H1 (cell line): ENCODE results near the gene ATOH1. TPM values are rescaled to one million over a fixed set of nuclear protein-coding genes. Genes with fewer than 3 reads are reported as not detected.

Experiments
- ASH2L ChIP-seq: fragments of 200-600, 300-600 bp; sonication (generic); IDR thresholded peaks from one replicate; pipeline ENCODE4 v1.7.1; 2017; ENCODE audit warnings: low read length
- ATF2 ChIP-seq: IDR thresholded peaks from 2 replicates; pipeline ENCODE4 v1.6.1; 2012; ENCODE audit warnings: low read length, inconsistent platforms
- BCL11A ChIP-seq, 2 experiments: IDR thresholded peaks; one replicate each; pipeline ENCODE4 v1.6.1; 2011; ENCODE audit warnings: low read depth in 2 of 2, low read length in 2 of 2, mild to moderate bottlenecking in 2 of 2
- CBX5 ChIP-seq: fragments of 300-800, 300-1000 bp; sonication (generic); IDR thresholded peaks from 2 replicates; pipeline ENCODE4 v1.7.1; 2016; ENCODE audit warnings: antibody characterized with exemption, low read length, low read depth
- GTF2F1 ChIP-seq: IDR thresholded peaks from 2 replicates; pipeline ENCODE4 v1.6.1; 2012; ENCODE audit warnings: low read depth, low read length, improper control_type of control experiment, borderline replicate concordance
- HDAC6 ChIP-seq: IDR thresholded peaks from one replicate; pipeline ENCODE4 v1.7.1; 2012; ENCODE audit warnings: low read depth, mild to moderate bottlenecking, inconsistent platforms, low read length, moderate library complexity
- JUN ChIP-seq: IDR thresholded peaks from 2 replicates; pipeline ENCODE4 v1.6.1; 2011; ENCODE audit warnings: low read depth, mild to moderate bottlenecking, improper control_type of control experiment, low read length
- JUND ChIP-seq: IDR thresholded peaks from 2 replicates; pipeline ENCODE4 v1.6.1; 2011; ENCODE audit warnings: mild to moderate bottlenecking, improper control_type of control experiment, low read length
- KDM4A ChIP-seq: IDR thresholded peaks from one replicate; pipeline ENCODE4 v1.7.1; 2012; ENCODE audit warnings: low read depth, mild to moderate bottlenecking, moderate library complexity, low read length, inconsistent platforms; ENCODE audit not compliant: severe bottlenecking
- PHF8 ChIP-seq: fragments of 200-600 bp; sonication (generic); conservative IDR thresholded peaks from 2 replicates; pipeline ENCODE4 v1.7.1; 2012; ENCODE audit warnings: low read depth, mild to moderate bottlenecking, inconsistent platforms, low read length, moderate library complexity
- POLR2AphosphoS5 ChIP-seq: IDR thresholded peaks from 2 replicates; pipeline ENCODE4 v1.6.1; 2011; ENCODE audit warnings: low read depth, low read length
- RFX5 ChIP-seq: IDR thresholded peaks from 2 replicates; pipeline ENCODE4 v1.6.1; 2011; ENCODE audit warnings: low read depth, low read length, improper control_type of control experiment, borderline replicate concordance
- RNF2 ChIP-seq: fragments of 200-900, 300-1000 bp; sonication (generic); IDR thresholded peaks from 2 replicates; pipeline ENCODE4 v1.7.1; 2016; ENCODE audit warnings: borderline replicate concordance, low read depth, mild to moderate bottlenecking, antibody characterized with exemption, low read length; ENCODE audit not compliant: poor library complexity, severe bottlenecking; ENCODE audit errors: missing control alignments
- SIX5 ChIP-seq: IDR thresholded peaks from 2 replicates; pipeline ENCODE4 v1.6.1; 2011; ENCODE audit warnings: mild to moderate bottlenecking, low read depth, low read length
- SP4 ChIP-seq: IDR thresholded peaks from 2 replicates; pipeline ENCODE4 v1.6.1; 2012; ENCODE audit warnings: low read length, inconsistent platforms
- SRF ChIP-seq: IDR thresholded peaks from 2 replicates; pipeline ENCODE4 v1.6.1; 2011; ENCODE audit warnings: mild to moderate bottlenecking, low read depth, low read length, moderate library complexity
- SUZ12 ChIP-seq: fragments of 200-600 bp; sonication (generic); IDR thresholded peaks from 2 replicates; pipeline ENCODE4 v1.6.1; 2012; ENCODE audit warnings: mild to moderate bottlenecking, inconsistent platforms, low read length, moderate library complexity, mixed read lengths
- TAF7 ChIP-seq: optimal IDR thresholded peaks from 2 replicates; pipeline ENCODE3; 2011; ENCODE audit warnings: low read depth, mild to moderate bottlenecking, inconsistent platforms, low read length, moderate library complexity, borderline replicate concordance
- TCF12 ChIP-seq: IDR thresholded peaks from 2 replicates; pipeline ENCODE4 v1.6.1; 2011; ENCODE audit warnings: low read depth, mild to moderate bottlenecking, low read length
- ZNF274 ChIP-seq: IDR thresholded peaks from 2 replicates; pipeline ENCODE4 v1.7.0; 2012; ENCODE audit warnings: low read length, borderline replicate concordance; ENCODE audit errors: extremely low read depth
- polyA plus RNA-seq, 7 experiments: library from polyadenylated mRNA; depleted of rRNA in 3 of 7; stranded (reverse) in 5 of 7; unstranded in 2 of 7; fragments of >200 nt in 5 of 7; fragments of 200-250 nt in 2 of 7; gene quantifications; 1 replicate in 5 of 7; 2 replicates in 1 of 7; 4 replicates in 1 of 7; pipeline versions ENCODE4 v1.2.1 to v1.2.3, GENCODE V29; 2011 to 2013; ENCODE audit warnings: missing spikeins in 2 of 7, mixed read lengths in 2 of 7
- total RNA-seq: library from RNA; stranded (reverse); fragmentation: NEBNext Ultra II Directional; extraction: Animal tissue kit (Norgen Biotek cat#: 25700); gene quantifications from 2 replicates; pipeline ENCODE4 v1.2.1, GENCODE V29; 2021

ATOH1 gene
- total and polyA plus RNA-seq, 2 of the 8 experiments (the other 6 are each of a cell fraction or from before 2014, with no cell fraction given): 0.12 to 0.76 TPM

- TF ChIP-seq KDM4A (peak; percentile 83), PHF8 (0 out of 2 replicates have a peak, but pooled peaks have one; percentile 24), POLR2AphosphoS5 (no peak), ZNF274 (no peak), SIX5 (no peak), TCF12 (no peak), HDAC6 (no peak), ASH2L (peak; percentile 61), GTF2F1 (no peak), SRF (no peak), JUND (no peak), TAF7 (no peak), RNF2 (no peak), ATF2 (no peak), SP4 (no peak), SUZ12 (no peak; the same call in 1 of the 2 replicates), BCL11A (IDR thresholded peaks at IDR 0.05; ENCODE audit: low read depth in 2 of 2, low read length in 2 of 2) (no peak), RFX5 (no peak), CBX5 (no peak), JUN (no peak)
Observed at GRCh38 chr4:93828995-93829819, 654 bp downstream of the ATOH1 start (continued).
